HG02870 (cell line): ENCODE measurements around the gene VLDLR.
A peak's percentile ranks its signal among the peaks of the same experiment; 100 is the strongest.

ENCODE experiments used
- ATAC-seq: cut with Tn5 transposase; IDR thresholded peaks from one replicate; pipeline ENCODE4 v1.9.1; 2021; ENCODE audit warnings: mild to moderate bottlenecking, moderate library complexity; ENCODE audit not compliant: unreplicated experiment

Gene VLDLR

DNA sequence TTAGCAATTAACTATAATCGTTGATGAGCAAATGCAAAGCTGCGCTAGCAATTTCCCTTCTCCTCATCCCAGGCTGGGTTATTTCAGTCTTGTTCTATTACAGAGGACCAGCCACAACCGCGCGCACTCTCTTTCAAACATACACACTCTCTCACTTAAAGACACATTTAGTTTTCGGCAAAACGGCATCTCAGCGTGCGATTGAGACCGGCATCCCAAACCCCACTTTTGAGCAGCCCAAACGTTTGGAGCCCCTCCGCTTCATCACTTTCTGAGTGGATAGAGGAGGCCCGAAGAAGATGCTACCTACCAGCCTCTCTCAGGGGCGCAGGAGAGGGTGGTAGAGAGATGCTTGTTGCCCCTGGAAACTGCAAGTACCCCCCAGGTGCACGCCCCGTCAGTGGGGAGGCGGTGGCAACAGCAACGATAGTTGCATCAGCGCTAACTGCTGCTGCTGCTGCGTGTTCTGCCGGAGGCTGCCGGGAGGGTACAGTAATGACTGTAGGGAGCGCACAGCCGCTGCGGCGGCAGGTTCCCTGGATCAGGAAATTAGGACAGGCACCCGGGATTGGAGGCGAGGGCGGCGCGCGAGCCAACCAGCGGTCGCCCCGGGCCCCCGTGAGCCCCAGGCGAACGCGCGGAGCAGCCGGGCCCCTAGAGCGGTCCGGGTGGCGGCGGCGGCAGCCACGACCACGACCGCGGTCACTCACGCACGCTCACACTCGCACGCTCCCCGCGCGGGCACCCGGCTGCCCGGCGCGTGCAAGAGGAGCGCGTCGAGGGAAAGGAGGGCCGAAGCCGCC is 467 bp upstream of the VLDLR start:
- peak; percentile 39 for ATAC-seq

- no peak for ATAC-seq
Measured at GRCh38 chr9:2622461-2623287, 1.1 kb downstream of the VLDLR start.

DNA sequence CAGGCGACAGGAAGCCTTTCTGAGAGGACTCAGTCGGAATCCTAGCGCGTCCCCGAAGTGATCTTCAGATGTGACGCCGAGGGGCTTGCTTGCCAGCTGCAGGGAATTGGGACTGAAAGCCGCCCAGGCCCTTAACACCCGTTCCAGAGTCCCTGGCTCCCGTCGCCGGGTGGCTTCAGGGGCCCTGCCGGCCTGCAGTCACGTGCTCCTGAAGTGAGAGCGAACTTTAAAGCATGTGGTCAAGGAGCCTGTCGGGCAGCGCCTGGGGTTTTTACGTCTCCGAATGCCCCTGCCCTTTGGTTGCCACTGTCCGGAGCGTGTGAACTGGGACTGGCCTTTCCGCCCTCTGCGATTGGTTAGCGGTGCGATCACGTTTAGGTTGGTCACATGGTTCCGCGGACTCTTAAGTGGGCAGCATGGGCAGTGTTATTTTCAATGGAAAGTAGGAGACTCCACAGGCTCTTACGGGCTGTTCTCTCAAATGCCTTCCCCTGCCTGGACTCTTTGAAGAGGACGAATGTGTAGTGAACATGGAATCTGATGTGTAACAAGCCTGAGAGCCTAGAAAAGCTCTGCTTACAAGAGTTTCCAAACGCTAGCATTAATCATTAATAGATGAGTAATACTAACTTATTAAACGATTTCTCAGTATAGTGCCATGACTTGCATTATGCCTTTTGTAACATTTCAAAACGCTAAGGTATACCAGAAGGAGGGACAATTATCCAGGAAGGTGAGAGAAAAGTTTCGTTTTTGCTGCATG is 1.9 kb downstream of the VLDLR start:
- no peak for ATAC-seq

DNA sequence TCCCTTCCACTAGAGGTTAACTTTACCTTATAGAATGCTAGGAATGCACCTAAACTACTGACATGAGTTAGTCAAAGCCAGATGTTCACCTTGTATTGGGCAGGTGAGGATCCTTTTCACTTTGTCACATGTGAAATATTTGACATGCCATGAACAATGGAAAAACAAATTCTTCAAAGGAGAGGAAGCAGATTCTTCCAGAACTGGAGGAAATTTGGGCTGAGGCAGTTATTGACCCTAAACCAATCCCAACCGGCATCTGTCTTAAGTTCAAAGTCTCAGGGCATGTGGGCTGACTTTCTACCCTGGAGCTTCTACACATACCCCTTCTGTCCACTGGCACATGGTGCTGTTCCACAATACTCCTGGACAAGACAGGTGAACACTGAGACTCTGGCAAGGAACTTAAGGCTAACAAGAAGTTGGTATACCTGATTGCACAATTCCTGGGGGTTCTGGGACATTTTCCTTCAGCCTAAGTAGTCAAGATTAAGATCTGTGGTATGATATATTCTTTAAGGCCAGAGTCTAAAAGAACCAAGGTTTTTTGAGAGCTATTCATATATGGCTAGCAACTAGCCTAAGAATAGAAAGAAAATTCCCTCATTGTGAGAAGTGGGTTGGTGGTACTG is 2.6 kb downstream of the VLDLR start:
- no peak for ATAC-seq

- ATAC-seq, result no peak
Measured at GRCh38 chr9:2625427-2625826, 3.8 kb downstream of the VLDLR start.

DNA sequence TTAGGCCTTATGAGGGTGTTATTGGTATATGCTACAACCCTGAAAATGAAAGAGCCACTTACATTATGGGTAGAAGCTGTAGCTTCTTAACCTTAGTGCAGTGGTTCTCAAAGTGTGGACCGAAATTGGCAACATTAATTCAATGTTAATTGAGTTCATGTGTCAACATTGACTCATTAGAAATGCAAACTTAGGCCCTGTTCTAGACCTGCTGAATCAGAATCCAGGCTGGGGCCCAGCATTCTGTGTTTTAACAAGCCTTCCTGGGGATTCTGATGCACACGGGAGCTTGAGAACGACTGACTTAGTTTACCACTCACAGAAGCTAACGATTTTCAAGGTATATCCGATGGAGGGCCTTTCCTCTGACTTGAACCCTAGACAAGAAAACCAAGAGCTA is 7.3 kb downstream of the VLDLR start:
- ATAC-seq, result no peak

DNA sequence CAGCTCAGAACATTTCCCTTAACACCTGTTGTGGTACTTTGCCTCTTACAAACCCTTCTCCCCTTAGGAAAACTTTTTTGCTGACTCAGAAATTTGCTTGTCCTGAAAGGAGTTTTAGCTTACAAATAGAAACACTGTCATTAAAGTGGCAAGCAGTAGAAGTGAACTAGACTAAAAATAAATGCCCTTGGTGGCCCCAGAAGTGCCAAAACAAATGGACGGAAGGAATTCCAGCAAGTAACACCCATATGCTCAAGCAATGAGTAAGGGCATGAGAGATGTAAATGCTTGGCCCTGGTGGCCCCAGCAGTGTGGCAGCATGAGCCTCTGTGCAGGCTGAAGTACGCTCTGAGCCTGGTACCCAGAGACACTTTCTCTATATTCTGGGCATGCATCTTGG is 8.6 kb downstream of the VLDLR start:
- no peak for ATAC-seq

DNA sequence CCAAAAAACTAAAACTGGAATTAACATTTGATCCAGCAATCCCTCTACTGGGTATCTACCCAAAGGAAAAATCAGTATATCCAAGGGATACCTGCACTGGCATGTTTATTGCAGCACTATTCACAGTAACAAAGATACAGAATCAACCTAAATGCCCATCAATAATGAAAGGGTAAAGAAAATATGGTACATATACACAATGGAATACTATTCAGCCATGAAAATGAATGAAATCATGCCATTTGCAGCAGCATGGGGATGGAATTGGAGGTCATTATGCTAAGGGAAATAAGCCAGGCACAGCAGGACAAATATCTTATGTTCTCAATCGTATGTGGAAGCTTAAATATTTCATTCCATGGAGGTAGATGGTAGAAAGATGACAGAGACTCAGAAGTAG is 9.7 kb downstream of the VLDLR start:
- ATAC-seq, result no peak

- no peak for ATAC-seq
Measured at GRCh38 chr9:2634153-2634552, 12.6 kb downstream of the VLDLR start.

DNA sequence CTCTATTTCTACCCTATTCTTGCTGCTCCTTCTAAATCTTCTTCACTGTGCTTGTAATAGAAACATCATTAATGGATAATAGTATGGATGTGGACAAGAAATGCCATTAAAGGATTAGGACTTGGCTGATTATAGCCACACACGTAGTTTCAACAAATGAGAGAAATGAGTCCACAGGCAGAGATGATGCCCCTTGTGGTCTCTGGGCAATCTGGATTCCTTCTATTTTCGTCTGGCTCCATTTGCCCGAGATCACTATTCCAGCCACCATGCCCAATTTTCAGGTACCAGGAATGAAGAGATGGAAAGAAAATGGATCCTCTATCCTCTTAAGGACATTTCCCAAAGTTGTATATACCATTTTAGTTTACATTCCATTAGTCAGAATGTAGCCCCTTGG is 13.2 kb downstream of the VLDLR start:
- ATAC-seq, result no peak

GRCh38 chr9:2635922-2636321 is 14.3 kb downstream of the VLDLR start:
- no peak for ATAC-seq

- no peak for ATAC-seq
Measured at GRCh38 chr9:2637390-2637789, 15.8 kb downstream of the VLDLR start.

- peak; percentile 88 for ATAC-seq
Measured at GRCh38 chr9:2638871-2639673, 17.5 kb downstream of the VLDLR start.

DNA sequence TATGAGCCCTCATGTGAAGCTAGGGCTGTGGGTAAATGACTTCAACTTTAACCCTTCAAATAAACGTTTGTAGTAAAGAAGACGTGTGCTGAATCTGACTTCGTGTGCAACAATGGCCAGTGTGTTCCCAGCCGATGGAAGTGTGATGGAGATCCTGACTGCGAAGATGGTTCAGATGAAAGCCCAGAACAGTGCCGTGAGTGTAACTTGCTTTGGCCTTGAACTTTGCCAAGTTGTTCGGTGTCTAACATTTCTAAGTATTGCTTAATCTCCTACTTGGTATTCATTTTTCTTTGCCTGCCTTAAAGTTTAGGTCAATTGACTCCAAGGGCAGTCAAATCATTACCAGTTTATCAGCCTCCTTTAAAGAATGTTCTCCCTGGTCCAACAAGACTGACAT is 18.2 kb downstream of the VLDLR start:
- ATAC-seq, result no peak

GRCh38 chr9:2640570-2640969 is 19.0 kb downstream of the VLDLR start:
- ATAC-seq, result no peak

- ATAC-seq, result no peak
Measured at GRCh38 chr9:2641033-2641432, 19.4 kb downstream of the VLDLR start.

DNA sequence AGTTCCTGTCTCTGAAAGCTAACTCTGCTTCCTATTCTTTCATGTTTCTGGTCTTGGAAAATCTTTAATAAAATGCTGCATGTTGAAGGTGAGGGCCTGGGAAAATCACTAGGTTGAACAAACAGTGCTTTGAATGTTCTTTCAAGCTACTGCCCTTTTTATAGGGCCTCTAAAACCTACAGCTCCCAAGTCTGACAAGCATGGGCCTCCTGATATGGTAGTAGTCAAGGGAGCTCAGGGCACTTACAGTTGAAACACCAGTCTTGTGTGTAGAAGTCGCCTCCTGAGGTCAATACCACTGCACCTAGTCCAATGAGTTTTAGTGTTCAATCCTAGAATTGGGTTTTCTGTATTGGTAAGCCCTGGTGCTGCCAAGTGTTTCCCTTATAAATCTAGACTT is 20.5 kb downstream of the VLDLR start:
- no peak for ATAC-seq

- peak; percentile 91 for ATAC-seq
Measured at GRCh38 chr9:2645569-2645968, 24.0 kb downstream of the VLDLR start.

GRCh38 chr9:2655411-2655901 is 33.9 kb downstream of the VLDLR start:
- peak; percentile 53 for ATAC-seq

DNA sequence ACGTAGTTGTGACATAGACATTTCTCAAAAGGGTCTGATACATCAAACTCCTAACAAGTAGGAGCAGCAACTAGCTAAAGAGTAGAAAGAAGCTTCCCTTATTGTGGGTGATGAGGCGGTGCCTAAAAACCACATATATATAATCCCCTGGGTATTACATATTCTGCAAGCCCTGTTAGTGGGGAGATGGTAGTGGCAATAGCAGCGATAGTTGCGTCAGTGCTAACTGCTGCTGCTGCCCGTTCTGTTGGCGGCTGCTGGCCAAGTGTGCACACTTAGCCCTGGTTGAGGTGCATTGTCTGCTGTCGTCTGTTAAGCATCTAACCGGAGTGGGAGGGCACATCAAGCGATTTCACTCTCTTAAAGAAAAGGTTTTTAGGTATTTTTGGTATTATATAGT is 35.8 kb downstream of the VLDLR start:
- no peak for ATAC-seq
